Parathyroid adenoma (tissue), 2 donors: Measurements from ENCODE around the gene STX7.

ENCODE experiments used
- H2AFZ ChIP-seq: fragments of 300-600 bp; sonication (generic); one replicate; pipeline ENCODE4 v1.7.0; 2017; ENCODE audit warnings: antibody characterized with exemption, mild to moderate bottlenecking
- H3K27ac ChIP-seq: fragments of 300-600 bp; sonication (generic); one replicate; pipeline ENCODE4 v1.7.0; 2017
- H3K27me3 ChIP-seq: fragments of 300-600 bp; sonication (generic); one replicate; pipeline ENCODE4 v1.7.0; 2017; ENCODE audit warnings: low read length; ENCODE audit not compliant: control insufficient read depth, insufficient read depth
- H3K36me3 ChIP-seq: fragments of 300-600 bp; sonication (generic); one replicate; pipeline ENCODE4 v1.7.0; 2017; ENCODE audit warnings: low read length; ENCODE audit not compliant: control insufficient read depth, insufficient read depth
- H3K4me1 ChIP-seq: fragments of 300-600 bp; sonication (generic); one replicate; pipeline ENCODE4 v1.7.0; 2017; ENCODE audit warnings: control low read depth
- H3K4me2 ChIP-seq: fragments of 300-600 bp; sonication (generic); one replicate; pipeline ENCODE4 v1.7.0; 2017; ENCODE audit warnings: low read length
- H3K4me3 ChIP-seq: fragments of 300-600 bp; sonication (generic); one replicate; pipeline ENCODE4 v1.7.0; 2017; ENCODE audit warnings: low read depth, low read length
- H3K79me2 ChIP-seq: fragments of 300-600 bp; sonication (generic); one replicate; pipeline ENCODE4 v1.7.0; 2017; ENCODE audit warnings: control low read depth
- H3K9ac ChIP-seq: fragments of 300-600 bp; sonication (generic); one replicate; pipeline ENCODE4 v1.7.0; 2017; ENCODE audit warnings: mild to moderate bottlenecking
- H3K9me3 ChIP-seq: fragments of 300-600 bp; sonication (generic); one replicate; pipeline ENCODE4 v1.7.0; 2017; ENCODE audit warnings: low read length; ENCODE audit not compliant: control insufficient read depth
- TF ChIP-seq, protein P1 (sequence below): fragments of 300-600 bp; sonication (generic); IDR thresholded peaks from one replicate; pipeline ENCODE4 v1.7.0; 2017; ENCODE audit warnings: antibody characterized with exemption, mild to moderate bottlenecking
- donor health status: primary hyperparathyroidism.

The STX7 gene

DNA sequence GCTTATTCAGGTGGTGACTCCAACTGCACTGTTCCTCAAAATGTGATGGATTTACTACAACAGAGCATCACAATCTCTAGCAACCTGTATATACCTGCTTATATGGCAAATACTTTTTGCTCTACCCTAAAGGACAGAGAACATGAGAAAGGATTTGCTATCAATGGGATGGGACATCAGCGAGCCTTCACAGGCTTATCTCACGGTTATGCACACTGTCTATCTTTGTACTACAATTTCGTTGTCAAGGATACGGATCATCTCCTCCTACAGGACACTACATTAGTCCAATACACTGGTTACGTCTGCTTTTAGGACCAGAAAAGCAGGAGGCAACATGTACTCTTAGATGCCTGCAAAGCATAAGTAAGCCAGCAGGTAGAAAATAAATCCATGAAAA is 34.2 kb downstream of the STX7 start:
- Histone ChIP-seq H3K9me3 (no peaks in the 10 kb centered on the region), H3K4me2 (no peak overlapping the region), H3K27me3 (no peaks in the 10 kb centered on the region), H3K4me3 (no peak overlapping the region), H3K9ac (no peak overlapping the region), H3K36me3 (no peaks in the 10 kb centered on the region), H2AFZ (no peak overlapping the region), H3K4me1 (no peaks in the 10 kb centered on the region), H3K79me2 (peaks cover 21% of the 10 kb centered on the region), H3K27ac (no peak overlapping the region)
- TF ChIP-seq, protein P1, sequence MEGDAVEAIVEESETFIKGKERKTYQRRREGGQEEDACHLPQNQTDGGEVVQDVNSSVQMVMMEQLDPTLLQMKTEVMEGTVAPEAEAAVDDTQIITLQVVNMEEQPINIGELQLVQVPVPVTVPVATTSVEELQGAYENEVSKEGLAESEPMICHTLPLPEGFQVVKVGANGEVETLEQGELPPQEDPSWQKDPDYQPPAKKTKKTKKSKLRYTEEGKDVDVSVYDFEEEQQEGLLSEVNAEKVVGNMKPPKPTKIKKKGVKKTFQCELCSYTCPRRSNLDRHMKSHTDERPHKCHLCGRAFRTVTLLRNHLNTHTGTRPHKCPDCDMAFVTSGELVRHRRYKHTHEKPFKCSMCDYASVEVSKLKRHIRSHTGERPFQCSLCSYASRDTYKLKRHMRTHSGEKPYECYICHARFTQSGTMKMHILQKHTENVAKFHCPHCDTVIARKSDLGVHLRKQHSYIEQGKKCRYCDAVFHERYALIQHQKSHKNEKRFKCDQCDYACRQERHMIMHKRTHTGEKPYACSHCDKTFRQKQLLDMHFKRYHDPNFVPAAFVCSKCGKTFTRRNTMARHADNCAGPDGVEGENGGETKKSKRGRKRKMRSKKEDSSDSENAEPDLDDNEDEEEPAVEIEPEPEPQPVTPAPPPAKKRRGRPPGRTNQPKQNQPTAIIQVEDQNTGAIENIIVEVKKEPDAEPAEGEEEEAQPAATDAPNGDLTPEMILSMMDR = no peak

DNA sequence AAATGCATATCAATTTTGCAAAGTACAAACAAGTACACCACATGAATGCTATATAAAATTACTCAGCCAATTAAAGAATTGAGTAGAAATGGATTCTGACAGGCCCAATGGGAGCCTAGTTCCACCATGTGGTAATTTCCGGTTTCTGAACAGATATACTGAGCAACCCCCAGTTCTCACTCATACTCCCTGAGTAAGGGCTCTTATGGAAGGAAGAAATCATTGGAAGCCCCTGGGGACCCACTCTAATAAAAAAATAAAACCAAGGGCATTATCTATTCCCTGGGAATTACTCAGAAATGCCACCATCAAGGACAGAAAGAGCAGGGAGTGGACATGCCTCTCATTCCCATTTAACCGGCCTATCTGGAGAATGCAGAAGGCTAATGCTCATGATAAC is 34.6 kb downstream of the STX7 start:
- H3K27me3 ChIP-seq = no peaks in the 10 kb centered on the region
- H3K4me3 ChIP-seq = no peak overlapping the region
- H3K79me2 ChIP-seq = peaks cover 17% of the 10 kb centered on the region
- no peak overlapping the region for H3K9ac ChIP-seq
- H3K9me3 ChIP-seq = no peaks in the 10 kb centered on the region
- no peak overlapping the region for H3K27ac ChIP-seq
- H3K4me1 ChIP-seq = no peaks in the 10 kb centered on the region
- H3K36me3 ChIP-seq = no peaks in the 10 kb centered on the region
- TF ChIP-seq, protein P1 = no peak
- no peak overlapping the region for H3K4me2 ChIP-seq
- H2AFZ ChIP-seq = no peak overlapping the region

DNA sequence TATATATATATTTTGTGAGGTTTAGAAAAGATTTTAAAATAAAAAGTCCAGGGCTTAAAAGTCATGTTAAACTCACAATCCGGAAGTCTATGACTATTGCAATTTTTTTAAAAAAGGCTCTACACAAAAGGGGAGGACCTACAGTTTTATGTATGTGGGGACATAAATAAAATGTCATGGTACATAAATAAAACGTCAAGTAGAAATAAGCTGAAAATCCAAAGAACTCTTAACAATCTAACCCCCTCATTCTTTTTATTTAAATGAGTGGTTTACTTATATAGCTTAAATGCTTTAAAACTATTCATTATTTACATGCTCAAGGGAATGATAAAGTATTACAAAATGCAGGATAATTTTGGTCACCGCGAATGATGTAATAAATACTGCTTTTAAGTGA is 36.2 kb downstream of the STX7 start:
- Histone ChIP-seq H3K27me3 (no peaks in the 10 kb centered on the region), H3K36me3 (no peaks in the 10 kb centered on the region), H3K9ac (no peak overlapping the region), H3K4me2 (no peak overlapping the region), H3K4me1 (no peaks in the 10 kb centered on the region), H3K27ac (no peak overlapping the region), H3K79me2 (peaks cover 16% of the 10 kb centered on the region), H3K4me3 (no peak overlapping the region), H3K9me3 (no peaks in the 10 kb centered on the region), H2AFZ (no peak overlapping the region)
- TF ChIP-seq, protein P1 = no peak

DNA sequence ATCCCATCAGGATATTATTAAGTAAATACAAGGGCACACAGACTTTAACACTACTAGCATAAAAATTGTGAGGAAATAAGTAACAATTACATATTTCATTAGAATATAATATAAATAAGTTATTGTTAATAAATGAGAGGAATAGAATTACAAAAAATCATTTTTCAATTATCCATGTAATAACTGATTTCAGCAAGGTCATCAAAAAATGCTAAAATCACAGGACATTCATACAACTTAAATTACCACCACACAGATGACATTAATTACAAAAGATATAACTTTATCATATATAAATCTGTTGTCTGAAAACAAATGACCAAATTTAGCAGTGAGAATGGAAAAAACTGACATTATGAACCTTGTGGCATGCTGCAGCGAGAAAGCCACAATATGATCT is 37.0 kb downstream of the STX7 start:
- Histone ChIP-seq H3K79me2 (peaks cover 16% of the 10 kb centered on the region), H3K4me1 (no peaks in the 10 kb centered on the region), H3K36me3 (no peaks in the 10 kb centered on the region), H3K4me3 (no peak overlapping the region), H2AFZ (no peak overlapping the region), H3K27me3 (no peaks in the 10 kb centered on the region), H3K9ac (no peak overlapping the region), H3K4me2 (no peak overlapping the region), H3K27ac (no peak overlapping the region), H3K9me3 (no peaks in the 10 kb centered on the region)
- TF ChIP-seq, protein P1 = no peak

DNA sequence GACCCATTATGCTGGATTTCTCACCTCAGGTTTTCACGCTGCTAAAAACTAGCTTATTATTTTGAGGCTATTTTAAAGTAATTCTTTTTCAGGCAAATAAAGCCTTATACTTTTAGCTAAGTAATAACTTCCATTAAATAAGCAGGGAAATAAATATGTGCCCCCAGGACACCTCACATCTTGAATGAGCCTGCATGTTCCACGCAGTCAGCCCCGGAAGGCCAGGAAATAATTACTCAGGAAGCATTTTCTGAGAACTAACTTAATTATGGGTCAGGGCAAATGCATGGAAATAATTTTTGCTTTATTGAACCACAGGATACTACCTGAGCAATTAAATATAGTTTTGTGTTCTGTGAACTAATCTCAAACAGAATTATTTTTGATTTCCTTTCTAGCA is 41.1 kb downstream of the STX7 start:
- Histone ChIP-seq H3K36me3 (no peaks in the 10 kb centered on the region), H3K4me3 (no peak overlapping the region), H3K79me2 (no peaks in the 10 kb centered on the region)

More for the DNA sequence above, 41.1 kb downstream of the STX7 start:
- no peak overlapping the region for H3K27ac ChIP-seq
- TF ChIP-seq, protein P1 = no peak
- H3K27me3 ChIP-seq = no peaks in the 10 kb centered on the region
- H3K9ac ChIP-seq = no peak overlapping the region
- H3K4me2 ChIP-seq = no peak overlapping the region
- H3K4me1 ChIP-seq = no peaks in the 10 kb centered on the region
- H3K9me3 ChIP-seq = no peaks in the 10 kb centered on the region
- H2AFZ ChIP-seq = no peak overlapping the region
